GM12872 (cell line): Measurements from ENCODE around the gene PCBP3.

Source experiments
- TF ChIP-seq, protein P1 (sequence below): IDR thresholded peaks from 3 replicates; pipeline ENCODE4 v1.5.1; 2011; ENCODE audit warnings: low read depth, mild to moderate bottlenecking, low read length, moderate library complexity; ENCODE audit not compliant: insufficient read depth

PCBP3 gene

GRCh38 chr21:45836268-45836655 lies 192.7 kb downstream of the PCBP3 start:
- TF ChIP-seq, protein P1, sequence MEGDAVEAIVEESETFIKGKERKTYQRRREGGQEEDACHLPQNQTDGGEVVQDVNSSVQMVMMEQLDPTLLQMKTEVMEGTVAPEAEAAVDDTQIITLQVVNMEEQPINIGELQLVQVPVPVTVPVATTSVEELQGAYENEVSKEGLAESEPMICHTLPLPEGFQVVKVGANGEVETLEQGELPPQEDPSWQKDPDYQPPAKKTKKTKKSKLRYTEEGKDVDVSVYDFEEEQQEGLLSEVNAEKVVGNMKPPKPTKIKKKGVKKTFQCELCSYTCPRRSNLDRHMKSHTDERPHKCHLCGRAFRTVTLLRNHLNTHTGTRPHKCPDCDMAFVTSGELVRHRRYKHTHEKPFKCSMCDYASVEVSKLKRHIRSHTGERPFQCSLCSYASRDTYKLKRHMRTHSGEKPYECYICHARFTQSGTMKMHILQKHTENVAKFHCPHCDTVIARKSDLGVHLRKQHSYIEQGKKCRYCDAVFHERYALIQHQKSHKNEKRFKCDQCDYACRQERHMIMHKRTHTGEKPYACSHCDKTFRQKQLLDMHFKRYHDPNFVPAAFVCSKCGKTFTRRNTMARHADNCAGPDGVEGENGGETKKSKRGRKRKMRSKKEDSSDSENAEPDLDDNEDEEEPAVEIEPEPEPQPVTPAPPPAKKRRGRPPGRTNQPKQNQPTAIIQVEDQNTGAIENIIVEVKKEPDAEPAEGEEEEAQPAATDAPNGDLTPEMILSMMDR = no peak

- TF ChIP-seq, protein P1 = no peak
Measured at GRCh38 chr21:45836694-45837670, 193.5 kb downstream of the PCBP3 start.

- TF ChIP-seq, protein P1 = no peak
Measured at GRCh38 chr21:45837936-45838335, 194.4 kb downstream of the PCBP3 start.

DNA sequence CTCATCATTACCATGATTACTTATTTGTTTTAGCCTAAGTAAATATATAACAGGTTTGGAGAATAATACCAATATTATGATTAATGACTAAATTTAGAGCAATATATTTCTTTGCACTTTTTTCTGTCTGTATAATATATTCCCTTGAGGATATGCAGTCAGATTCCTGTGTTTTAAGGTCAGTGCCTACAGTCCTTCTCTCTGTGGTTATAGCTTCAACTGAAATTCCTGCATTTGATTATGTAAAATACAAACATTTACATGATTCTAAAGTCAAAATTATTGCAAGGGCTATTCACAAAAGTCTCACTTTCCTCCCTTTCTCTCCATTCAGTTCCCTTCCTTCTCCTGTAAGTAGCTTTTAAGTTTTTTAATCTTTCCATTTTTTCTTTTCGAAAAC lies 195.1 kb downstream of the PCBP3 start:
- TF ChIP-seq, protein P1 = no peak

GRCh38 chr21:45839274-45839673 lies 195.7 kb downstream of the PCBP3 start:
- TF ChIP-seq, protein P1 = no peak

DNA sequence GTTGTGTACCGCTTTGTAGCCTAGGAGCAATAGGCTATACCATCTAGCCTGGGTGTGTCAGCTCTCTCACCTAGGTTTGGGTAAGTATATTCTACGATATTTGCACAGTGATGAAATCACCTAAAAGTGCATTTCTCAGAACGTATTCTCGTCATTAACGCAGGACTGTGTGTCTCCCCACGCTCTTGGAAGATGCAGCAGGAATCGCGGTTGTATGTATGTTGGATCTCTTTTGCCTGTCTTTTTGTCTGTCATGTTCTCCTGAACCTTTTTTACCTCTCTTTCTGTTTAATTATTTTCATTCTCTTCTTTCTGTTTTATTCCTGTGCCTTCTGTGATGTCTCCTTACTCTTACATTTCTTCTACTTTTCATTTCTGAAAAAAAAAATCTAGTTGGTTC lies 197.5 kb downstream of the PCBP3 start:
- TF ChIP-seq, protein P1 = no peak

DNA sequence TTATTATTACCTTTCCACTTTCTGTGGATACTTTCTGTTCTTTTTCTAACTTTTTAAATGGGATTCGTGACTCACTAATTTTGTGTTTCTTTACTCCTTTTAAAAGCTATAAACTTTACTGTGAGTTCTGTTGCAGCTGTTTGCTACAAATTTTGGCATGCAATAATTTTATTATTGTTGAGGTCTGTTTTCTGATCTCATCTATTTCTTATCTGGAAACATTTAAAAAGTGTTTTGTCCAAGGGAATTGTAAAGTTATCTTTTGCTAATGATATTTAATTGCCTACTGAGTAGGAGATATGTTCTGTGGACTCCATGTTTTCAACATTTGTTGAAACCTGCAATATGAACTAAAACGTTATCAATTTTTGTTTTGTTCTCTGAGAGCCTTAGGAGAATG lies 199.9 kb downstream of the PCBP3 start:
- TF ChIP-seq, protein P1 = no peak
